NB4 (cell line): ENCODE results near the gene DRC7.

ENCODE experiments used
- DNase-seq: peaks from one replicate; pipeline ENCODE4 v3.0.0; 2010; ENCODE audit warnings: low read depth
- H3K4me3 ChIP-seq: one replicate; pipeline ENCODE4 v1.5.1; 2011; ENCODE audit warnings: mild to moderate bottlenecking, low read depth, low read length, moderate library complexity
- MAX ChIP-seq: IDR thresholded peaks from 2 replicates; pipeline ENCODE4 v1.6.1; 2011; ENCODE audit warnings: low read depth, low read length
- MYC ChIP-seq: IDR thresholded peaks from 2 replicates; pipeline ENCODE4 v1.6.1; 2011; ENCODE audit warnings: low read depth, low read length
- POLR2A ChIP-seq: IDR thresholded peaks from 2 replicates; pipeline ENCODE4 v1.6.1; 2011; ENCODE audit warnings: mild to moderate bottlenecking; ENCODE audit not compliant: insufficient read length; ENCODE audit errors: extremely low read depth
- TF ChIP-seq, protein P1 (sequence below): IDR thresholded peaks from one replicate; pipeline ENCODE4 v1.5.1; 2012; ENCODE audit warnings: low read depth, low read length

DRC7 gene

DNA sequence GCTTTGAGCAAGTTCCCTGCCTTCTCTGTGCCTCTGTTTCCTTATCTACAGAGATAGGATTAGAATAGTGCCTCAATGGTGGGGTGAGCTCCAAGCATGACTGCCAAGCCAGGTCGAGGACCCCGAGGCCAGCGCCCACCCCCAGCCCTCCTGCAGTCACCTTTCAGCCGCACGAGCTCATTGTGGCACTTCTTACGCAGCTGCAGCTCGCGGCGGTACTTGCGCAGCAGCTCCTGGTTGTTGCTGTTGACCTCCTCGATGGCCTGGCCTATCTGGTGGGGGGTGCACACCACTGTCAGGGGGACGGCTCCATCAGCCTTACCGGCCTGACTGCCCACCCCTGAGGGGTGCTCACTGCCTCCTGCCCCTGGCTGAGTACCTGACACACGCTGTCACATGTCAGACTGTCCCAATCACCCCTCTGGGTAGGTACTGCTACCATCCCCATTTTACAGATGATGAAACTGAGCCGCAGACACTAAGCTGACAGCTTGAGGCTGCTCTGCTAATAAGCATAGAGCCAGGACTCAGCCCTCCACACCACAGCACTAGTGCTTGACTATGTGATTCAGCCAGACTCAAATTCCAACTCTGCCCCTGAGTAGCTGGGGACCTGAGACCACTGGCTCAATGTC is 72.2 kb downstream of the DRC7 start:
- TF ChIP-seq POLR2A, result no peak
- no peak for TF ChIP-seq MYC
- H3K4me3 ChIP-seq, result no peak overlapping the region
- DNase-seq, result no peak

GRCh38 chr16:57769541-57770145 is 75.0 kb downstream of the DRC7 start:
- no peak overlapping the region for H3K4me3 ChIP-seq
- no peak for DNase-seq
- TF ChIP-seq POLR2A, result no peak
- no peak for TF ChIP-seq MAX
- TF ChIP-seq MYC, result no peak
- TF ChIP-seq, protein P1, sequence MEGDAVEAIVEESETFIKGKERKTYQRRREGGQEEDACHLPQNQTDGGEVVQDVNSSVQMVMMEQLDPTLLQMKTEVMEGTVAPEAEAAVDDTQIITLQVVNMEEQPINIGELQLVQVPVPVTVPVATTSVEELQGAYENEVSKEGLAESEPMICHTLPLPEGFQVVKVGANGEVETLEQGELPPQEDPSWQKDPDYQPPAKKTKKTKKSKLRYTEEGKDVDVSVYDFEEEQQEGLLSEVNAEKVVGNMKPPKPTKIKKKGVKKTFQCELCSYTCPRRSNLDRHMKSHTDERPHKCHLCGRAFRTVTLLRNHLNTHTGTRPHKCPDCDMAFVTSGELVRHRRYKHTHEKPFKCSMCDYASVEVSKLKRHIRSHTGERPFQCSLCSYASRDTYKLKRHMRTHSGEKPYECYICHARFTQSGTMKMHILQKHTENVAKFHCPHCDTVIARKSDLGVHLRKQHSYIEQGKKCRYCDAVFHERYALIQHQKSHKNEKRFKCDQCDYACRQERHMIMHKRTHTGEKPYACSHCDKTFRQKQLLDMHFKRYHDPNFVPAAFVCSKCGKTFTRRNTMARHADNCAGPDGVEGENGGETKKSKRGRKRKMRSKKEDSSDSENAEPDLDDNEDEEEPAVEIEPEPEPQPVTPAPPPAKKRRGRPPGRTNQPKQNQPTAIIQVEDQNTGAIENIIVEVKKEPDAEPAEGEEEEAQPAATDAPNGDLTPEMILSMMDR, result no peak

DNA sequence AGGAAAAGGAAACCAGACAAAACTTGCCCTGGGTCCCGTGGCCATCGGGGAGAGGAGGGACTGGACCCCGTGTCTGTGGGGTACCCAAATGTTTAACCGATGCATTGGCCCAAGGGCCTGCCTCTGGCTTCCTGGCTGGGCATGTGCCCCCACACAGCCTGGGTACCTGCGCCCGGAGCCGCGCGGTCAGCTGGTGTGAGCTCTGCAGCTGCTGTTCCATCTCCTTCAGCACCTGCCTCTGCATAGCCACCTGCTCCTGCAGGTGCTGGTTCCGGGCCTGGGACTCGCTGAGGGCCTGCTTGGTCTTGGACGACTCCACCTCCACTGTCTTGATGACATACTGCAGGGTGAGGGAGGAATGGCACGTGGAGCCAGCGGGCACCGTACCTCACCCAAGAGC is 75.8 kb downstream of the DRC7 start:
- no peak overlapping the region for H3K4me3 ChIP-seq
- TF ChIP-seq MYC (no peak), POLR2A (no peak), MAX (no peak)
- TF ChIP-seq, protein P1, result no peak
- no peak for DNase-seq

DNA sequence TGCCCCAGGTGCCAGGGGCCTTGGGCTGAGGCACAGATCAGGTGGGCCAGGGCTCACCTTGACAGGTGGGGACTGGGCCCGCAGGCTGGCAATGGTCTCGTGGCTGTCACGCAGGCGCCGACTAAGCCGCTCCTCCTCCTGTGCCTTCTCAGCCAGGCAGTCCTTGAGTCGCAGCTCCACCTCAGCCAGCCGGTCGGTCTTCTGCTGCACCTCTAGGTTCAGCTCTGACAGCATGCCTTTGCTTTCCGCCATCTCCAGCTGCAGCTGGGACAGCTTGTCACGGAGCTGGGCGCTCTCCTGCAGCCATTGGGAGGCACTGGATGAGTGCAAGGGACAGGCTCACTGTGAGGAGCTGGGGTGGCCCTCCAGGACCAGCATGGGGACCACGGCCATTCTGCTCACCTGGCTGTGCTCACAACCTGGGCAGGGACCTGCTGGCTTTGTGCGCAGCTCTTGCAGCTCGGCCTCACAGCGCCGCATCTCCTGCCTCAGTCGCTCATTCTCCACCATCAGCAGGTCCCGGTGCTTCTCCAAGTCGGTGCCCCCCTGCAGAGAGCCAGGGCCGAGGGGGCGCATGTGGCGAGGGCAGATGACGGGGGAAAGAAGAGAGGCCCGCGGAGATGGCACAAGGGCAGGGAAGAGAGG is 76.7 kb downstream of the DRC7 start:
- no peak for DNase-seq
- no peak for TF ChIP-seq MAX
- TF ChIP-seq POLR2A, result no peak
- no peak for TF ChIP-seq MYC

GRCh38 chr16:57773019-57773418 is 78.4 kb downstream of the DRC7 start:
- H3K4me3 ChIP-seq, result no peak overlapping the region
- TF ChIP-seq, protein P1, result no peak
- no peak for TF ChIP-seq MYC
- no peak for TF ChIP-seq MAX
- no peak for TF ChIP-seq POLR2A
- no peak for DNase-seq

More for the DNA sequence above, 76.7 kb downstream of the DRC7 start:
- H3K4me3 ChIP-seq, result no peak overlapping the region

- H3K4me3 ChIP-seq, result no peak overlapping the region
- TF ChIP-seq MAX (no peak), MYC (no peak), POLR2A (no peak)
- TF ChIP-seq, protein P1, result no peak
- DNase-seq, result no peak
These were observed 79.2 kb downstream of the DRC7 start for GRCh38 chr16:57773655-57774295.
